Heart right ventricle (tissue), 16 donors: ENCODE data around the gene CEP350. TPM values are rescaled to one million over a fixed set of nuclear protein-coding genes. Genes with fewer than 3 reads are reported as not detected.

Source experiments
- ATAC-seq, 8 donors: fragments of 200-7000 bp; cut with Tn5 transposase; one replicate each; pipeline ENCODE4 v1.9.1; 2020; ENCODE audit warnings: mild to moderate bottlenecking in 8 of 8, moderate library complexity in 8 of 8, moderate number of reproducible peaks in 1 of 8
- DNase-seq, 2 donors: peaks; one replicate each; pipeline ENCODE4 v3.0.0-alpha.2; 2020
- H3K27ac ChIP-seq, 10 donors: fragments of 200-600 bp; sonication (generic) in 2 of 10; one replicate each; pipeline versions ENCODE4 v1.5.0 to v1.8.0; 2020 to 2022; ENCODE audit warnings: mild to moderate bottlenecking in 3 of 10
- H3K27me3 ChIP-seq, 7 donors: fragments of 200-600 bp; one replicate each; pipeline ENCODE4 v1.8.0; 2021 to 2022; ENCODE audit warnings: mild to moderate bottlenecking in 2 of 7
- H3K36me3 ChIP-seq, 9 donors: fragments of 200-600 bp; sonication (generic) in 1 of 9; one replicate each; pipeline versions ENCODE4 v1.5.0 to v1.8.0; 2020 to 2022; ENCODE audit warnings: mild to moderate bottlenecking in 2 of 9
- H3K4me1 ChIP-seq, 9 donors: fragments of 200-600 bp; sonication (generic) in 1 of 9; one replicate each; pipeline versions ENCODE4 v1.5.0 to v1.8.0; 2020 to 2022; ENCODE audit warnings: mild to moderate bottlenecking in 4 of 9
- H3K4me3 ChIP-seq, 10 donors: fragments of 200-600 bp; sonication (generic) in 2 of 10; one replicate each; pipeline versions ENCODE4 v1.5.0 to v1.8.0; 2020 to 2022; ENCODE audit warnings: mild to moderate bottlenecking in 7 of 10, moderate library complexity in 2 of 10
- H3K9me3 ChIP-seq, 11 donors: fragments of 200-600 bp in 10 of 11; sonication (generic) in 2 of 11; one replicate each; pipeline versions ENCODE4 v1.5.0 to v1.8.0; 2013 to 2022; ENCODE audit warnings: mild to moderate bottlenecking in 2 of 11, control low read depth in 1 of 11, moderate library complexity in 1 of 11
- WGBS, 2 donors: extraction: QIAGEN DNeasy Blood & Tissue Kit; methylation state at CpG; one replicate each; pipeline ENCODE4 v1.1.7; 2013; ENCODE audit warnings: inconsistent platforms in 1 of 2; 5-methylcytosine and 5-hydroxymethylcytosine counted together
- intact Hi-C, 10 donors: fragments of 100-400 bp; cut with DNase I; formaldehyde crosslinking; loops; one replicate each; pipeline versions ENCODE4 v1.11.1 to v1.14.2; 2022
- polyA plus RNA-seq, 2 donors: library from polyadenylated mRNA; stranded (reverse); fragments of 200-250 nt; gene quantifications; one replicate each; pipeline ENCODE4 v1.2.3, GENCODE V29; 2013
- total RNA-seq, 10 donors: library from RNA; stranded (reverse); fragmentation: NEBNext Ultra II Directional in 3 of 10; extraction: Animal tissue kit (Norgen Biotek cat#: 25700) in 3 of 10; gene quantifications; one replicate each; pipeline versions ENCODE4 v1.2.1 to v1.2.4, GENCODE V29; 2021 to 2023
- TF ChIP-seq, protein P1 (sequence below), 9 donors: fragments of 200-600 bp; sonication (generic) in 2 of 9; IDR thresholded peaks; one replicate each; pipeline versions ENCODE4 v1.5.0 to v1.8.0; 2021 to 2022; ENCODE audit warnings: antibody characterized with exemption in 9 of 9, mild to moderate bottlenecking in 5 of 9, moderate library complexity in 1 of 9
- donor health status: Arrhythmogenic right ventricular cardiomyopathy.
- donor health status: ischemic (EF 13 %, LVEDD 7.1; RV severe dilation, severe dysfunction).
- donor health status: healthy with polysubstance abuse.
- donor health status: DM: no; HTN: yes; CAD: no.
- donor health status: DM: no; HTN: no; CAD: no.
- donor health status: ischemic (EF 25% LVEDD 6.9; RV normal size, moderate dysfunction).
- donor health status: ischemic (EF 25% LVEDD 5.7; RV mildly dilated, moderate dysfunction).
- donor health status: healthy.
- donor health status: DM: yes; HTN: yes; CAD: no.
- donor health status: Ischemic cardiomyopathy.
- donor health status: ischemic (EF 35%, LVEDD 5.7; RV mildly dilated, moderate dysfunction).
- donor health status: nonischemic (EF 11% LVEDD 7.7; RV severe dilation, severe dysfunction).
- donor health status: DM: yes; HTN: yes; CAD: no.
- donor health status: PGD.
- donor health status: ischemic (EF 29% LVEDD 5.4; RV normal size, mild dysfunction).
- donor health status: nonischemic (EF 23%, LVEDD 6.1; RV moderate dilation, normal function).

CEP350 gene
- total and polyA plus RNA-seq, 12 donors = 3.7 to 46.3 (median 37.7) TPM

- no peaks in the 10 kb centered on the region for H3K27me3 ChIP-seq
- TF ChIP-seq, protein P1, sequence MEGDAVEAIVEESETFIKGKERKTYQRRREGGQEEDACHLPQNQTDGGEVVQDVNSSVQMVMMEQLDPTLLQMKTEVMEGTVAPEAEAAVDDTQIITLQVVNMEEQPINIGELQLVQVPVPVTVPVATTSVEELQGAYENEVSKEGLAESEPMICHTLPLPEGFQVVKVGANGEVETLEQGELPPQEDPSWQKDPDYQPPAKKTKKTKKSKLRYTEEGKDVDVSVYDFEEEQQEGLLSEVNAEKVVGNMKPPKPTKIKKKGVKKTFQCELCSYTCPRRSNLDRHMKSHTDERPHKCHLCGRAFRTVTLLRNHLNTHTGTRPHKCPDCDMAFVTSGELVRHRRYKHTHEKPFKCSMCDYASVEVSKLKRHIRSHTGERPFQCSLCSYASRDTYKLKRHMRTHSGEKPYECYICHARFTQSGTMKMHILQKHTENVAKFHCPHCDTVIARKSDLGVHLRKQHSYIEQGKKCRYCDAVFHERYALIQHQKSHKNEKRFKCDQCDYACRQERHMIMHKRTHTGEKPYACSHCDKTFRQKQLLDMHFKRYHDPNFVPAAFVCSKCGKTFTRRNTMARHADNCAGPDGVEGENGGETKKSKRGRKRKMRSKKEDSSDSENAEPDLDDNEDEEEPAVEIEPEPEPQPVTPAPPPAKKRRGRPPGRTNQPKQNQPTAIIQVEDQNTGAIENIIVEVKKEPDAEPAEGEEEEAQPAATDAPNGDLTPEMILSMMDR (IDR thresholded peaks at IDR 0.05) = no peak
- WGBS, 2 donors = 0 to 51% methylated on average over 1 of the region's 1 CpG
- H3K4me1 ChIP-seq = peaks cover 0 to 3% (median 0%) of the 10 kb centered on the region in 9 donors
- no peaks in the 10 kb centered on the region for H3K9me3 ChIP-seq
- peaks cover 0 to 97% (median 22%) of the 10 kb centered on the region in 9 donors for H3K36me3 ChIP-seq
- DNase-seq (no peak), ATAC-seq (no peak)
- intact Hi-C loops = no loop called here
- no peak overlapping the region for H3K27ac ChIP-seq
- H3K4me3 ChIP-seq = no peak overlapping the region
These were observed 78.8 kb downstream of the CEP350 start for GRCh38 chr1:180033390-180033789.

GRCh38 chr1:180040034-180040433, 85.4 kb downstream of the CEP350 start:
- intact Hi-C loops = loop anchor here in 1 of 10 donors (5.0 kb wide), 1 partner anchor 37 kb away; no protein-coding TSS in a partner anchor
- Histone ChIP-seq H3K27me3 (no peaks in the 10 kb centered on the region), H3K4me1 (no peaks in the 10 kb centered on the region), H3K27ac (no peak overlapping the region), H3K9me3 (no peaks in the 10 kb centered on the region), H3K4me3 (no peak overlapping the region), H3K36me3 (peaks cover 0 to 90% (median 40%) of the 10 kb centered on the region in 9 donors)
- 79 to 81% methylated on average over 3 of the region's 3 CpGs for WGBS, 2 donors
- TF ChIP-seq, protein P1 (IDR thresholded peaks at IDR 0.05) = no peak
- no peak for DNase-seq
- no peak for ATAC-seq

- H3K4me1 ChIP-seq = no peaks in the 10 kb centered on the region
- no peaks in the 10 kb centered on the region for H3K9me3 ChIP-seq
- peaks cover 0 to 90% (median 52%) of the 10 kb centered on the region in 9 donors for H3K36me3 ChIP-seq
- DNase-seq (no peak), ATAC-seq (no peak)
- TF ChIP-seq, protein P1 (IDR thresholded peaks at IDR 0.05) = no peak
- intact Hi-C loops = loop anchor here in 1 of 10 donors (5.0 kb wide), 1 partner anchor 36 kb away; no protein-coding TSS in a partner anchor
- H3K27ac ChIP-seq = no peak overlapping the region
- 87 to 90% methylated on average over 5 of the region's 5 CpGs for WGBS, 2 donors
- no peaks in the 10 kb centered on the region for H3K27me3 ChIP-seq
- H3K4me3 ChIP-seq = no peak overlapping the region
These were observed 87.0 kb downstream of the CEP350 start for GRCh38 chr1:180041582-180041981.

DNA sequence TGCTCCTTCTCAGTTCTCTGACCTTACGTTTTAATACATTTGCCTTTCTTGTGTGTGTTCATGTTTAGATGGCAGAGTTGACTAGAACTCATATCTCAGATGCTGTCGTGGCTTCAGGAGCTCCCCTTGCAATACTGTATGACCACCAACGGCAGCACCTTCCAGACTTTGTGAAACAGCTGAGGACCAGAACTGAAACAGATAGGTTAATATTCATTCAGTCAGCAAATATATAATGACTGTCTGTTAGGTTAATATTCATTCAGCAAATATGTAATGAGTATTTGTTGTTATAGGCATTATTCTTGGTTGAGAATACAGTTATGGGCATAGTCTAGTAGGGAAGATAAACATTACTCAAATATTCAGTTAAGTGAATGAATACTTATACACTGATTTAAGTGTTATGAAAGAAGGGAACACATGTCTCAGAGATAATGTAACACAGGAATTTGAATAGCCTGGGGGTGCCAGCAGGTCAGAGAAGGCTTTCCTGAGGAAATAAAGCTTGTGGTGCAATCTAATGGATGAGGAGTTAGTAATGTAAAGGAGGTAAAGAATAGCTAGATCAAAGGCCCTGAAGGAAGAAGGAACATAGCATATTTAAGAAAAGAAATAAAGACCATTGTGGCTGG, 88.5 kb downstream of the CEP350 start:
- WGBS, 2 donors = 91 to 94% methylated on average over 3 of the region's 3 CpGs

More for the DNA sequence above, 88.5 kb downstream of the CEP350 start:
- H3K9me3 ChIP-seq = no peaks in the 10 kb centered on the region
- peaks cover 0 to 90% (median 55%) of the 10 kb centered on the region in 9 donors for H3K36me3 ChIP-seq
- no peaks in the 10 kb centered on the region for H3K4me1 ChIP-seq
- no peak overlapping the region for H3K4me3 ChIP-seq
- no peak overlapping the region for H3K27ac ChIP-seq
- no peaks in the 10 kb centered on the region for H3K27me3 ChIP-seq
- intact Hi-C loops = loop anchor here in 1 of 10 donors (5.0 kb wide), 1 partner anchor 34 kb away; no protein-coding TSS in a partner anchor
- no peak for DNase-seq
- no peak for ATAC-seq
- TF ChIP-seq, protein P1 (IDR thresholded peaks at IDR 0.05) = no peak
